ENCODE measurements around the gene FAM107B. TPM values are rescaled to one million over a fixed set of nuclear protein-coding genes. Genes with fewer than 3 reads are reported as not detected.

FAM107B gene
- total and polyA plus RNA-seq, 10 of the 15 experiments (the other 5 are each of a cell fraction or from before 2014, with no cell fraction given) = 22.9 to 162 (median 86.6) TPM

DNA sequence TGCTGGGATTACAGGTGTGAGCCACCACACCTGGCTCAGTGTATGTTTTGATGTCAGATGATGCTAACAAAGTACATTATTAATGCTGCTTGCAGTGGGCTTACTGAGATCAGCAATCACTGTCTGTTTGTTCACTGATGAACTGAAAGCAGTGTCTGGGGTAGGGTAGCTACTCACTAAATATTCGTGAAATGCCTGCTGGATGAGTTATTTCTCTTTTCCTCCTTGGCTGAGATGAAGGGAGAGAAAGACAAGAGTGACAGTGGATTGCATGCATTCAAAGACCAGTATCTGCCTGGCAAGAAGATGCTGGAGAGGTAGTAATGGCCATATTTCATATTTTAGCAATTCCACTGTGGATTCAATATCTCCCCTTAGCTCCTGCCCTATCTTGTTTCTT, 32.3 kb downstream of the FAM107B start:
- H3K4me2 ChIP-seq (ENCODE audit: control insufficient read depth, insufficient read depth) = peak overlapping the region; percentile 59
- in situ Hi-C loops (cut with MboI) (loop anchor here (5.0 kb wide), 2 partner anchors 80 to 135 kb away; no protein-coding TSS in a partner anchor), intact Hi-C loops (cut with micrococcal nuclease; ENCODE audit: unreplicated experiment) (loop anchor here (2.0 kb wide), 2 partner anchors 94 to 140 kb away; no protein-coding TSS in a partner anchor)
- peak overlapping the region; percentile 9; the same call in 1 of the 2 replicates for H2AFZ ChIP-seq (ENCODE audit: control insufficient read depth, low read depth, low read length)
- no peaks in the 10 kb centered on the region for H3K36me3 ChIP-seq (ENCODE audit: control insufficient read depth in 2 of 2, insufficient read depth in 2 of 2, low read length in 1 of 2)
- ChIA-PET CTCF (no interaction called here), POLR2A (interaction anchor here (0.7 kb wide), 1 partner anchor 8 kb away, joined by 3 read pairs; no protein-coding TSS in a partner anchor), SMC1A (ENCODE audit: uncharacterized antibody, unreplicated experiment) (interaction anchor here (0.9 to 2.6 kb wide), 10 partner anchors 77 to 205 kb away, joined by 3 to 9 read pairs (median 6); no protein-coding TSS in a partner anchor), RAD21 (ENCODE audit: unreplicated experiment) (interaction anchor here (0.7 to 1.8 kb wide), 7 partner anchors 9 to 211 kb away, joined by 3 to 5 read pairs (median 3); partner anchors contain the start of gene DCLRE1C)
- DNase-seq (ENCODE audit: low read depth, low spot score) (no peak), FAIRE-seq (no peak), ATAC-seq (peak; percentile 56)
- H3K27ac ChIP-seq (ENCODE audit: control insufficient read depth, insufficient read depth) = peak overlapping the region; percentile 69
- no peak overlapping the region for H3K9ac ChIP-seq (ENCODE audit: control insufficient read depth, insufficient read depth, low read length)
- H3K4me1 ChIP-seq (ENCODE audit: control insufficient read depth, insufficient read depth, low read length) = peaks cover 32% of the 10 kb centered on the region
- BruUV-seq (replicated peaks) = TSS peak; percentile 91
- 42% methylated on average over 1 of the region's 1 CpG for WGBS (ENCODE audit: insufficient coverage, insufficient replicate concordance, low lambda C conversion rate, missing lambda C conversion rate)
- H3K27me3 ChIP-seq (replicated peaks in 1 of 2; ENCODE audit: control insufficient read depth in 2 of 2, insufficient read depth in 2 of 2, low read length in 1 of 2) = no peaks in the 10 kb centered on the region
- no peaks in the 10 kb centered on the region for H3K79me2 ChIP-seq (ENCODE audit: control insufficient read depth, insufficient read depth, low read length)
- peak; percentile 88 for TF ChIP-seq SMARCA5 (IDR thresholded peaks at IDR 0.05)
- no peak for TF ChIP-seq RB1 (IDR thresholded peaks at IDR 0.05; ENCODE audit: borderline replicate concordance)
- no peak for TF ChIP-seq JUND (IDR thresholded peaks at IDR 0.05; ENCODE audit: low read depth, low read length)
- TF ChIP-seq LARP7 (IDR thresholded peaks at IDR 0.05) = 0 out of 2 replicates have a peak, but pooled peaks have one; percentile 40
- TF ChIP-seq, protein P1, sequence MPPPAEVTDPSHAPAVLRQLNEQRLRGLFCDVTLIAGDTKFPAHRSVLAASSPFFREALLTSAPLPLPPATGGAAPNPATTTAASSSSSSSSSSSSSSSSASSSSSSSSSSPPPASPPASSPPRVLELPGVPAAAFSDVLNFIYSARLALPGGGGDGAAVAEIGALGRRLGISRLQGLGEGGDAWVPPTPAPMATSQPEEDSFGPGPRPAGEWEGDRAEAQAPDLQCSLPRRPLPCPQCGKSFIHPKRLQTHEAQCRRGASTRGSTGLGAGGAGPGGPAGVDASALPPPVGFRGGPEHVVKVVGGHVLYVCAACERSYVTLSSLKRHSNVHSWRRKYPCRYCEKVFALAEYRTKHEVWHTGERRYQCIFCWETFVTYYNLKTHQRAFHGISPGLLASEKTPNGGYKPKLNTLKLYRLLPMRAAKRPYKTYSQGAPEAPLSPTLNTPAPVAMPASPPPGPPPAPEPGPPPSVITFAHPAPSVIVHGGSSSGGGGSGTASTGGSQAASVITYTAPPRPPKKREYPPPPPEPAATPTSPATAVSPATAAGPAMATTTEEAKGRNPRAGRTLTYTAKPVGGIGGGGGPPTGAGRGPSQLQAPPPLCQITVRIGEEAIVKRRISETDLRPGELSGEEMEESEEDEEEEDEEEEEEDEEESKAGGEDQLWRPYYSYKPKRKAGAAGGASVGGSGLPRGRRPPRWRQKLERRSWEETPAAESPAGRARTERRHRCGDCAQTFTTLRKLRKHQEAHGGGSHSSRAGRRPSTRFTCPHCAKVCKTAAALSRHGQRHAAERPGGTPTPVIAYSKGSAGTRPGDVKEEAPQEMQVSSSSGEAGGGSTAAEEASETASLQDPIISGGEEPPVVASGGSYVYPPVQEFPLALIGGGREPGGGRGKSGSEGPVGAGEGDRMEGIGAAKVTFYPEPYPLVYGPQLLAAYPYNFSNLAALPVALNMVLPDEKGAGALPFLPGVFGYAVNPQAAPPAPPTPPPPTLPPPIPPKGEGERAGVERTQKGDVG (CRISPR knock-in tag; IDR thresholded peaks at IDR 0.05) = no peak
- TF ChIP-seq, protein P2, sequence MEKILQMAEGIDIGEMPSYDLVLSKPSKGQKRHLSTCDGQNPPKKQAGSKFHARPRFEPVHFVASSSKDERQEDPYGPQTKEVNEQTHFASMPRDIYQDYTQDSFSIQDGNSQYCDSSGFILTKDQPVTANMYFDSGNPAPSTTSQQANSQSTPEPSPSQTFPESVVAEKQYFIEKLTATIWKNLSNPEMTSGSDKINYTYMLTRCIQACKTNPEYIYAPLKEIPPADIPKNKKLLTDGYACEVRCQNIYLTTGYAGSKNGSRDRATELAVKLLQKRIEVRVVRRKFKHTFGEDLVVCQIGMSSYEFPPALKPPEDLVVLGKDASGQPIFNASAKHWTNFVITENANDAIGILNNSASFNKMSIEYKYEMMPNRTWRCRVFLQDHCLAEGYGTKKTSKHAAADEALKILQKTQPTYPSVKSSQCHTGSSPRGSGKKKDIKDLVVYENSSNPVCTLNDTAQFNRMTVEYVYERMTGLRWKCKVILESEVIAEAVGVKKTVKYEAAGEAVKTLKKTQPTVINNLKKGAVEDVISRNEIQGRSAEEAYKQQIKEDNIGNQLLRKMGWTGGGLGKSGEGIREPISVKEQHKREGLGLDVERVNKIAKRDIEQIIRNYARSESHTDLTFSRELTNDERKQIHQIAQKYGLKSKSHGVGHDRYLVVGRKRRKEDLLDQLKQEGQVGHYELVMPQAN (conservative IDR thresholded peaks at IDR 0.05) = 0 out of 2 replicates have a peak, but pooled peaks have one; percentile 30
- TF ChIP-seq MYC (IDR thresholded peaks at IDR 0.05; ENCODE audit: insufficient read depth, insufficient read length, insufficient replicate concordance, low read length, severe bottlenecking) = no peak
- no peaks in the 10 kb centered on the region; the same call in 2 of the 3 replicates for H3K9me3 ChIP-seq (replicated peaks; ENCODE audit: control insufficient read depth, insufficient read depth, low read length)
- no peaks in the 10 kb centered on the region for H4K20me1 ChIP-seq (ENCODE audit: control insufficient read depth, insufficient read depth)
- no peak overlapping the region for H3K4me3 ChIP-seq

Measured in GM12878 (cell line).